K562 (cell line): Measurements from ENCODE around the gene ITGA1. TPM values are rescaled to one million over a fixed set of nuclear protein-coding genes. Genes with fewer than 3 reads are reported as not detected.

Source experiments
- ASH1L ChIP-seq: fragments of 450-650 bp; IDR thresholded peaks from 2 replicates; pipeline ENCODE4 v1.6.1; 2018; ENCODE audit warnings: borderline replicate concordance, mild to moderate bottlenecking, low read depth; ENCODE audit not compliant: partially characterized antibody
- CREM ChIP-seq: IDR thresholded peaks from 2 replicates; pipeline ENCODE4 v1.6.1; 2014; ENCODE audit warnings: antibody characterized with exemption, low read depth
- FOXP1 ChIP-seq: sonication (generic); formaldehyde crosslinking; IDR thresholded peaks from 2 replicates; pipeline ENCODE4 v1.8.0; 2022; ENCODE audit warnings: mild to moderate bottlenecking, missing genetic modification reagents
- GTF3C2 ChIP-seq: IDR thresholded peaks from 3 replicates; pipeline ENCODE4 v1.6.1; 2011; ENCODE audit warnings: borderline replicate concordance, mild to moderate bottlenecking, moderate library complexity; ENCODE audit not compliant: insufficient read length; ENCODE audit errors: extremely low read depth
- MGA ChIP-seq: fragments of 450-650 bp; IDR thresholded peaks from 2 replicates; pipeline ENCODE4 v1.6.1; 2016; ENCODE audit warnings: mild to moderate bottlenecking, moderate library complexity
- NCOA1 ChIP-seq: fragments of 450-650 bp; IDR thresholded peaks from 2 replicates; pipeline ENCODE4 v1.6.1; 2016; ENCODE audit warnings: low read depth
- SNIP1 ChIP-seq: fragments of 450-650 bp; IDR thresholded peaks from 2 replicates; pipeline ENCODE4 v1.7.1; 2017; ENCODE audit warnings: low read depth, mild to moderate bottlenecking
- STAT6 ChIP-seq: sonication (generic); formaldehyde crosslinking; IDR thresholded peaks from 2 replicates; pipeline ENCODE4 v1.8.1; 2023; ENCODE audit warnings: mild to moderate bottlenecking, missing genetic modification reagents
- ZNF586 ChIP-seq: fragments of 450-650 bp; formaldehyde crosslinking; conservative IDR thresholded peaks from 2 replicates; pipeline ENCODE4 v1.4.0; 2020; ENCODE audit warnings: mild to moderate bottlenecking, moderate library complexity
- polyA plus RNA-seq, 8 experiments: library from polyadenylated mRNA; depleted of rRNA in 4 of 8; stranded (reverse) in 5 of 8; unstranded in 3 of 8; fragments of >200 nt; fragmentation: Nextera tagmentation in 2 of 8; fragmentation: Illumina TruSeq in 1 of 8; extraction: Ambion mirVana in 2 of 8; extraction: Trizol in 1 of 8; gene quantifications; 2 replicates each; pipeline versions ENCODE4 v1.2.1 to v1.2.3, GENCODE V29; 2011 to 2014; ENCODE audit warnings: inconsistent platforms in 1 of 8, missing spikeins in 1 of 8
- total RNA-seq, 7 experiments: library from RNA; depleted of rRNA in 6 of 7; stranded (reverse); fragments of >200 nt in 6 of 7; fragmentation: Illumina TruSeq in 2 of 7; extraction: Trizol in 2 of 7; gene quantifications; 2 replicates each; pipeline versions ENCODE4 v1.2.1 to v1.2.3, GENCODE V29; 2011 to 2021; ENCODE audit warnings: low replicate concordance in 1 of 7

Gene ITGA1
- total and polyA plus RNA-seq, 9 of the 15 experiments (the other 6 are each of a cell fraction or from before 2014, with no cell fraction given) = 0.04 to 0.22 TPM; not detected in 7

- TF ChIP-seq MGA = peak; percentile 77
- TF ChIP-seq ASH1L = no peak
- no peak for TF ChIP-seq GTF3C2
- TF ChIP-seq ZNF586 = no peak
- no peak for TF ChIP-seq SNIP1
- no peak; the same call in 1 of the 2 replicates for TF ChIP-seq STAT6 (CRISPR knock-in tag)
- no peak for TF ChIP-seq NCOA1
- no peak for TF ChIP-seq FOXP1 (CRISPR knock-in tag)
- TF ChIP-seq CREM = no peak
Observed at GRCh38 chr5:52800394-52801213, 12.9 kb downstream of the ITGA1 start (continued).
